Measurements from ENCODE around the gene ABCD1.
"Not testable (repeated sequence)": the region's sequence is repeated elsewhere in the genome, so short reads cannot be mapped to it uniquely, and the experiment has no call there.

ABCD1 gene

DNA sequence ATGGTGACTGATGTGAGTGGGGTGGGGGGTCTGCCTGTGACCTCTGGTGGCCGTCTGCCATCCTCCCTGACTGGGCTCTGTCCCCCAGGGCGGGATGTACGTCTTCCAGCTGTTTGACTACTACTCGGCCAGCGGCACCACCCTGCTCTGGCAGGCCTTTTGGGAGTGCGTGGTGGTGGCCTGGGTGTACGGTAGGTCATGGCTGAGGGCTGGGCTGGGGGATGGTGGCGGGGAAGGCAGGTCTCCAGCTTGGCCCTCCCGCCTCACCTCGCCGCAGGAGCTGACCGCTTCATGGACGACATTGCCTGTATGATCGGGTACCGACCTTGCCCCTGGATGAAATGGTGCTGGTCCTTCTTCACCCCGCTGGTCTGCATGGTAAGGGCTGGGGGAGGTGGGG is 30.4 kb upstream of the ABCD1 start:
- DNase-seq (ENCODE audit: low spot score), result not testable (repeated sequence)

DNA sequence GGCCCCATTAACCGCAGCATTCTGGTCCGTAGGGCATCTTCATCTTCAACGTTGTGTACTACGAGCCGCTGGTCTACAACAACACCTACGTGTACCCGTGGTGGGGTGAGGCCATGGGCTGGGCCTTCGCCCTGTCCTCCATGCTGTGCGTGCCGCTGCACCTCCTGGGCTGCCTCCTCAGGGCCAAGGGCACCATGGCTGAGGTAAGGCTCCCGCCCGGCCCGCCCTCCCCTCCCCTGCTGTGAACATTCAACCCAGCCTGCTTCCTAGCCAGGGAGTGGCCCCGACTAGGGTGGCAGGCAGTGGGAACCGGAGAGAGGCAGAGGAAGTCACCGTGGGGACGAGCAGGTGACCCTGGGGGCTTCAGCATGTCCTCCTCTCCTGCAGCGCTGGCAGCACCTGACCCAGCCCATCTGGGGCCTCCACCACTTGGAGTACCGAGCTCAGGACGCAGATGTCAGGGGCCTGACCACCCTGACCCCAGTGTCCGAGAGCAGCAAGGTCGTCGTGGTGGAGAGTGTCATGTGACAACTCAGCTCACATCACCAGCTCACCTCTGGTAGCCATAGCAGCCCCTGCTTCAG is 29.9 kb upstream of the ABCD1 start:
- DNase-seq (ENCODE audit: low spot score), result no peak

DNA sequence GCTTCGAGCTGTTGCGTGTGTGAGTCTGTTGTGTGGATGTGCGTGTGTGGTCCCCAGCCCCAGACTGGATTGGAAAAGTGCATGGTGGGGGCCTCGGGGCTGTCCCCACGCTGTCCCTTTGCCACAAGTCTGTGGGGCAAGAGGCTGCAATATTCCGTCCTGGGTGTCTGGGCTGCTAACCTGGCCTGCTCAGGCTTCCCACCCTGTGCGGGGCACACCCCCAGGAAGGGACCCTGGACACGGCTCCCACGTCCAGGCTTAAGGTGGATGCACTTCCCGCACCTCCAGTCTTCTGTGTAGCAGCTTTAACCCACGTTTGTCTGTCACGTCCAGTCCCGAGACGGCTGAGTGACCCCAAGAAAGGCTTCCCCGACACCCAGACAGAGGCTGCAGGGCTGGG is 28.6 kb upstream of the ABCD1 start:
- no peak for DNase-seq (ENCODE audit: low spot score)

DNA sequence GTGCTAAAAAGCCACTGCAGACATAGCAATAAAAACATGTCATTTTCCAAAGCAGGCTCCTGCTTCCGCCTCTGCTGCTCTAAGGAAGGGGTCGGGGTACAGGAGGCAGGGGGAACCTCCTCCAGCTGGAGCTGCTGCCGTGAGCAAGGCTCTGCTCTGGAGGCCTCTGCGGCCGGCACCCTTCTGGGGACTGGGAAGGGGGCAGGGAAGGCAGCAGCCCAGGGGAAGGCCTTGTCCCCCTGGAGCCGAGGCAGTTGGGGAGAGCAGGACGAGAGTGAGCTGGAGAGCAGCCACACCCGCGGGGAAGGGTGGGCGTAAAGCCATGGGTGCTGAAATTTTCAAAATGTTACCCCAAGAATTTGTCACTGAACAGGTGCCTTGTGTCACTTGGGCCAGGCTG is 28.1 kb upstream of the ABCD1 start:
- DNase-seq (ENCODE audit: low spot score), result not testable (repeated sequence)

DNA sequence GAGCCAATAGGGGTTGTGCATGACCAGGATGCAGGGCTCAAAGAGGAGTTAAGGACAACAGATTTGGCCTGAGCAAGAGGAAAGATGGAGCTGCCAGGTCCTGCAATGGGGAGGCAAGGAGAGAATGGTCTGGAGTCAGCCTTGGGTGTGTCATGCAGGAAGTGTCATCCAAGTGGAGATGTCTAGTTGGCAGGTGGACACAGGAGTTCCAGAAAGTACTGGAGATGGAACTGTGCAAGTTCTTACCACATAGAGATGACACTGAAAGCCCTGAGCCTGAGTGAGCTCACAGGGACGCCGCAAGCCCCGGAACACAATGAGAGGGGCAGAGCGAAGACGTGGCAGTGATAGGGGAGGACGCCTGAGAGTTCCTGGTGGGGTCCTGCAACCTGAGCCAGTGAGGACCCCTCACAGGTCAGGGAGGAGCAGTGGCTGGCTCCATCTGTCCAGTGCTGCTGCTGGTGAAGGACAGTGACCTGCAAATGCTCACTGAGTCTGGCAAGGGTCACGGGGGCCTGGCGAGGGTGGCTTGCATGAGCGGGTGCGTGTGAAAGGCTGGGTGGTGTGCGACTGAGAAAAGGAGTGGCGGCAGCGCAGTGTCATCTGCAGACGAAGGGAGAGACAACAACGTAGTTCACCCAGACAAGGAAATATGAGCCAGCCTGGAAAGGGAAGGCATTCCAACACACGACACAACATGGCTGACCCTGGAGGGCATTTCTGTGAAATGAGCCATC is 27.5 kb upstream of the ABCD1 start:
- DNase-seq (ENCODE audit: low spot score), result not testable (repeated sequence)

DNA sequence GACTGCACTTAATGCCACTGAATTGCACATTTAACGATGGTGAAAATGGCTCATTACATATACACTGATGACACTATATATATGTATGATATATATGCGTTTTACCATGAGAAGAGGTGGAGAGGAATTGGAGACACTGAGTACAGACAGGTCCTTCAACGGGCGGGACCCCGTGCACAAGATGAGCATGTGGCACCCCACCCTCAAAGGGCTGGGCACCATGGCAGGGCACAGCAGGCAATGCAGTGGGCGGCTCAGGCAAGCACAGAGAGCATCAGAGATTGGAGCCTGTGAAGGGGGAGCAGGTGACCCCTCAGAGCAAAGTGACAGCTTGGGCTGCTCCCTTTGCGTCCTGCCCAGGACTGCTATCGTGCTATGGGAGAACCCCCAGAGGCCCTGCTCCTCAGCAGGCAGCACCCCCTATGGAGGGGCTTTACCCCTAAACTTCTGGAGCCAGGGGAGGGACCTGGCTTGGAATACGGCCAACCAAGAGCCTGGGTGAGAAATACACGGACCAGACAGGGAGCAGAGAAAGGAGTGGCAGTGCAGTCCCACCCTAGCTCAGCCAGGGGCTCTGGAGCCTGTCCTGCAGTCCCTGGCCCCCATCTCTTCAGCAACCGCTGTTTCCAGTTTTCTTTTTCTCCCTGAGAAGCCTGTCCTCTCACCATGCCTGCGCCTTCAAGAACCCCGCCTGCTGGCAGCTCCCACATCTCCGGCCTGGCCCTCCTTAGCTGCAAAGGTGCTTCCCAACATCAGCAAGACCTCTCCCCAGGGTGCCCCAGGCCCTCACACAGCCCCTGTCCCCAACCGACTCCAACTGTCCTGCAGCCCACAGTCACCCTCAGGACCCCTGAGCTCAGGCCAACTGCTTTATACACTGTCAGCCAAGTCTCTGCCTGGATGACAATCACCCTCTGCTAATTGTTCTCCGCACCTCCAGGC is 26.5 kb upstream of the ABCD1 start:
- DNase-seq (ENCODE audit: low spot score), result no peak

DNA sequence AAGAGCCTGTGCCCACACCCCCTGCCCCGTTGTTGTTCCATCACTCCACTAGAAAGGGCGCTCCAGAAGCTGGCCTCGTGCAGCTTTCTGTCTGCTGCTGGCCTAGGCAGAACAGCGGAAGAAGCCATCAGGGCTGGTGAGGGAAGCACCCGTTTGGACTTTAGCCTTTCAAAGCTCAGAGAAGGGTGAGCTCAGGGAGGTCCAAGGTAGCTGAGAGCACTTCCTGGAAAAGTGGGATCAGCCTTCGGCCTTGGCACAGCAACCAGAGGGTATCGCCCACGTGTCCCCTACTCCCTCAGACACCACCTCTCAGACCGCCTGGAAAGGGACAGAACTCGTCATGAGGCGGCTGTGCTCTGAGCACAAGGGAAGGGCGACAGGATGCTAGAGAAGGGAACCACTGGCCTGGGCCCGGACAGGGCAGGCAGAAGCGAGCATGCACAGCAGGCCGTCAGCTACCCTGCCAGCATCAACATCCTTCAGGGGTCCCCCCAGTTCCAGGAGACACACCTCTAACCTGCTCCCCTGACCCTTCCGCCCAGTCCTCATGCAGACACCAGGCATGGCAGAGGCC is 25.4 kb upstream of the ABCD1 start:
- DNase-seq (ENCODE audit: low spot score), result not testable (repeated sequence)

DNA sequence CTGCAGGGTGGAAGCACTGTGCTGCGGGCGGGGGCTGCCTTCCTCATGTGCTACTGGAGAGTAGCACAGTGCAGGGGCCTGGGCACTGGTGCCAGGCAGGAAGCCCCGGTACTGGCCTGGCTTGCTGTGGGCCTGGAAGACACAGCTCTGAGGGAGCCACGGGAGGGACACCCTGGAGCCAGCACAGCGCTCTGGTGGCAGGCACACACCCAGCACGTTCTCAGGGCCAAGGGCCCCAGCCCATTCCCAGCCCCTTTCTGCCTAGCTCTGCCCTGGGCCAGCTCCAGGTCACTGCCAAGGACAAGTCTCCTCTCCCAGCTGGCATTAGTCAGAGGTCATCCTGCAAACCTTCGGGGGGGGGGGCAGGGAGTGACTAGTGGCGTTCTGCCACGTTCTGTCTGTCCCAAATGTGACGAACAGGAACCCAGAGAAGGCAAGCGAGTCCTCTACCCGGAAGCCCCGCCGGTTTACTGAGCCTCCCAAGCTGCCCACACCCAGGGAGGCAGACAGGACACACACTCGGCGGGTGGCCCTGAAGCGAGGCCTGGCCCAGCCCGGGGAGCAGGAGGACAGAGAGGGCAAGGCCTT is 24.8 kb upstream of the ABCD1 start:
- not testable (repeated sequence) for DNase-seq (ENCODE audit: low spot score)

DNA sequence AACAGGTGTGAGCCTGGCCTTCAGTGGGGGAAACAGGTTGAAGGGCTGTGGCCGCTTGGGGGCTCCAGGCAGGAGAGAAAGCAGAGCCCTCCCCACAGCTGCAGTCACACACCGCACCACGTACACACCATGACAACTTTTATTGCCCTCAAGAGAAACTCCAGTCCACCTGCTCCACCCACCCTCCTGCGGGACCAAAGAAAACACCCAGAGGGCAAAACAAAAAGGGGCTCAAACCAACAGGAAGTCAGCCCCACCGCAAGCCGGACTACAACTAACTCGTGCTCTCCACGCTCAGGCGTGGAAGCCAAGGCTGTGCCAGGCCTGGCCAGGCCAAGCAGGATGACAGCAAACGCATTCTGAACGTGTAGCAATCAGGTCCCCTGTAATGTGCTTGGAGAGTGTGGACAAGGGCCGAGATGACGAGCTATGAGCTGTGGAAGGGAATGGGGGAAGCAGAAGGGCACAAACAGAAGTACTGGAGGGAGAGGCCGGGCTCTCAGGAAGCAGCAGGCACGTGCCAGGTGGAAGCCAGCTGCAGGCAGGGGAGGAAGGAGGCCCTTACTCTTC is 24.2 kb upstream of the ABCD1 start:
- DNase-seq (ENCODE audit: low spot score), result no peak

DNA sequence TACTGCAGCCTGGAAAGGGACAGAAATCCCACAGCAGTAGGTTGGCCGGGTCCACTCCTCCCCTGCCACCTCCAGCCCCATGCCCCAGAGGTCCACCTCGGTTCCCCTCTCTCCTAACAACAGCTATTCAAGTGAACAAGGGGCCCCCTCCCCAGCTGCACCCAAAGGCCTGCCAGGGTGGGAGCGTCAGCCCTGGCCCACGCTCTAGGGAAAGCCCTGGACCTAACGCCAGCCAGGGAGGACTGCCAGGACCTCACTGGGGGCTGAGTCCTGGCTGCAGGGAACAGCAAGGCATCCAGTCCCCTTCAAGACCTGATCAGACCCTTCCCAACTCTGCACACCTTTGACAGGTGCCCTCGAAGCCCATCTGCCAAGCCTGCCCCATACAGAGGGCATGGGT is 23.7 kb upstream of the ABCD1 start:
- no peak for DNase-seq (ENCODE audit: low spot score)

DNA sequence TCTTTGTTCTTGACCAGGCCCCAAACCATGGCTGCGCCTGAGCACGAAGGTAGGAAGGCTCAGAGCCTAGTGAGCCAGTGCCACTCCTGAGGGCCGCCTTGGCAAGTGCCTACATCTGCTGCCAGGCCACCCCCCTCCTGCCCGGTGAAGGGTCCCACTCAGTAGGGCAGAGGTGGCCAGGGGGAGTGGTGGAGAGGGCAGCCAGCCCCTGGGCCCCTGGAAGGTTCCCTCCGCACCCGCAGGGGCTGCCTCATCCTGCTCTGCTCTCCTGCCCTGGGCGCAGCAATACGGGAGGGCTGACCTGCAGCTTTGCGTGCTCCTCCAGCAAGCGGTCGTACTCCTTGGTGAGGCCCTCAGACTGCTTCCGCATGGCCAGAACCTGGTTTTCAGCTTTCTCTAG is 22.9 kb upstream of the ABCD1 start:
- no peak for DNase-seq (ENCODE audit: low spot score)

DNA sequence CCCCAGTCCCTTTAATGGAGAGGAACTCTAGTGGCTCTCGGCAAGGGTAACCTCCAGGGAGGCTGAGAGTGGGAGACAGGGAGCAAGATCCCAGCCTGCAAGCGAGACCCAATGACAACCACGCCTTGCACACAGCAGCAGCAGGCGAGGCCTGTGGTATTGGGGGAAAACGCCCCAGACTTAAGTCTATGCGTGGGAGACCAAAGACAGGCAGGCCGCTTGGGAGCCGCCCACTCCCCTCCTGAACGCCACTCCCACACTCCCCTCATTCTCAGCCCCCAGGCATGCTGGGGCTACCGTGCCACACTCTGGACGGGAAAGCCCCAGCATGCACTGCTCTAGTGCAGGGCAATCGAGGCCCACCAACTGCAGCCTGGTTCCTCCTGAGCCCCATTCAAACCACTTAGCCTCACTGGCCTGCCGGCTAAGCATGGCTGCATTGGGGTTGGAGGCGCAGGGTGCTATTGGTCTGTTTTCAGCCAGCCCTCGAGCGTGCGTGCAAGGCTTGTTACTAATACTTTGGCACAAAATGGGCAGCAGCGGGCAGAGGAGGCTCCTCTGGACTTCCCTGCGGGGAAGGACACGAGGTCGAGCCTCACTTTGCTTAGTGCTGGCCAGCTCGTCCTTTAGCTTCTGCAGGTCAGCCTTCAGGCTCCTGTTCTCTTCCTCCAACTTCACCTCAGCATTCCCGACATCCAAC is 22.2 kb upstream of the ABCD1 start:
- DNase-seq (ENCODE audit: low spot score), result no peak

DNA sequence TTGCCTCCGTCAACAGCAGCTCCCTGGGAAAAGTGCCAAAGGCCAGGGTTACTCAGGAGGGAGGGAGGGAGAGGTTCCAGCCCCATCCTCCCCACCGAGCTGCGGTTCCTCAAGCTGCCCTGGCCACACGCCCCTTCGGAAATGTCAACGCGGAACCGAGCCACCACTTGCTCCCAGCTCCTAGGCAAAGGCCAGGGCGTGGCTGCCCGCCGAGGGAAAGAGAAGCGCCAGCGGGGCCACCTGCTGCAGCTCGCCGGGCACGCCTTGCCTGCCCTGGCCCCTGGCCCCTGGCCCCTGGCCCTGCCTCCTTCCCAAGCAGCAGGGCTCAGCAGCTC is 21.7 kb upstream of the ABCD1 start:
- DNase-seq (ENCODE audit: low spot score), result no peak

DNA sequence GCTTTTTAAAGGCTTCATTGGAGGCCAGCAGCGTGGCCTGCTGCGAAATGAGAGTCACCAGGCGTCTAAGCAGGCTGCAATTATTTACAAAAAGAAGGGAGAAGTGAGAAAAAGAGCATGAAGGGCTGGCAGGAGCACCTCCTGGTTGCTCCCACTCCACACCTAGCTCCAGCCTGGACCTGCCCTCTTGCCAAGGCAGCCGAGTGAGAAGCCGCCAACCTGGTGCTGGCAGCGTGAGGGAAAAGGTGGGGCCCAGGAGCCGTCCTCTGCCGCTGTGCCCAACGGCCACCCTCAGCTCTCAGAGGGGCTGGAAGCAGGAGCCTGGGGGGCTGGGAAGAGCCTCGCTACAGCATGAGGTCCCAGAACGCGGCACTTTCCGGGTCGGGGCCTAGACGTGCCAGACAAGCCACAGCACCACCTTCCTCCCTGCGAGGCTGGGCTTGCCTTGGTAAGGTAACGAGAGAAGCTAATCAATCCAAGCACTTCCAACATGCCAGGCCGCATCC is 20.6 kb upstream of the ABCD1 start:
- DNase-seq (ENCODE audit: low spot score), result no peak

DNA sequence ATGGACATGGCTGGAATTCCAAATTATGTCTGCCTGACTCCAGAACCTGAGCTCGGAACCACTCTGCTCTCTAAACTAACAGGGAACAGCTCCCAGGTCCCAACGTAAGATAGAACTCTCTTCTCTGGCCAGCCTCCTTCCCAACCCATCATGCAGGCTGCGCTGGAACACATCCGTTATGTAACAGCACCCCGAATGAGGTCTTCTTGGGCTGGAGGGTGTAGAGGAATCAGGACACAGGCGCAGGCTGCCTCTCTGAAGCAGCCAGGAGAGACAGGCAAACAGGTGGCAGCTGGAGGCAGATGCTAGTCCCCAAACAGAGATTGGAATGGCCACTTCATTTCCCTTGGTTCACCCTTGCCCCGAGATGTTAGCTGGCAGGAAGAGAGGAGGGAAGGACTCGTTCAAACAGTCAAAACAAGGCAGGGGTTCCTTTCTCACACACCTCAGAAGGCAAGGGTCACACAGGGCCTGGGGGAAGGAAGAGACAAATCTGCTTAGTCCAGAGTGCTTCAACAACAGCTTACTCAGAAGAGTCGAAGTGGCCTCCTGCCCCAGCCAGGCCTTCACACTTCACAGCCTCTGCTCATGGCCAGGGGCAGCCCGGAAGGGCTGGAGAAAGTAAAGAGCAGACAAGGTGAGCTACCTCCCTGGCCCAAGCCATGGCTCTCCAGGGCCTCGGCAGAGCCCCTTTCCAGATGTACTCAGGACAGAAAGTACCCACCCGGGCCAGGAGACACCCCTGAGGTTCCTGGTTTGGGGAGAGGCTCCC is 19.8 kb upstream of the ABCD1 start:
- peak; percentile 38 for DNase-seq (ENCODE audit: low spot score)

DNA sequence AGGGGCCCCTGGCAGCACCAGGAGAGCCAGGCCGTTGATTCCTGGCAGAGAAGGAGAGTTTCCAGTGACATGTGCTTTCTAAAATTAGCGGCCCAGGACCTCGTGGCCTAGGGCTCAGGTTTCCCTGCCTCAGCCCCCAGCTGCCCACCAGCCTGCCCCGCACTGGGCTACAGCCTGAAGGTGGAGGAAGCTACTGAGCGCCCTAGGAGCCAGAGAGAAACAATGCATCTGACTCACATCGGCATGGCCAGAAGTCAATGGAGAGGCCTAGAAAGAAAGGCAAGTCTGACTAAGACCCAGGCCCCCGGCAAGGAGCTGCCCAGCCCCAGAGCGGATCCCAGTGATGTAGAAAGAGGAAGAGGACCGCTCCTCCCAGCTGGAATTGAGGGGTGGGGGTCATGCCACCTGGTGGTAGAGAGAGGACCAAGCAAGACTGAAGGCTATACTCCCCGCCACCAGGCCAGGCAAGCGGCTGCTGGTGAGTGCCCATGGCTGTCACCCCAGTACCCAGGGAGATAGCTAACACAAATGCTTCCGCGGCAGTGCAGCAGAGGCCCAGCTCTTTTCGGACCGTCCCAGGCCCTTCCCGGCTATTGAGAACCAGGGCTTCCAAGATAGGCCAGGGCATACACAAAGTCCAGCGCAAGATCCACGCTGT is 19.1 kb upstream of the ABCD1 start:
- not testable (repeated sequence) for DNase-seq (ENCODE audit: low spot score)

DNA sequence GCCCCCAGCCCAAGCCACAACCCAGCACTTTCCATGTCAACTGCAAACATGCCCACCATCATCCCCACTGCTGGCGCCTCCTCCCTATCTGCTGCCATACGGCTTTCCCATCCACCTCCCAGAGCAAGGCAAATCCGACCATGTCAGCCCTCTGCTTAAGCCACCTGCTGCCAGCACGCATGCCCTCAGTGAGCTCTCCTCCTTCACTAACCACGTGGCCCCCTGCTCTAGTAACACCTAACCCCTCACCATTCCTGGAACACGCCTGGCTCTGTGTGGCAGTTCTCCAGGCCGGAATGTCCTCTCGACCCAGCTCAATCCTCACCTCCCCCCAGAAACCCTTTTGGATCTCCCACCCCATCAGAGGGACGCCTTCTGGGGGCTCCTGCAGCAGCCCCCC is 17.9 kb upstream of the ABCD1 start:
- DNase-seq (ENCODE audit: low spot score), result no peak

DNA sequence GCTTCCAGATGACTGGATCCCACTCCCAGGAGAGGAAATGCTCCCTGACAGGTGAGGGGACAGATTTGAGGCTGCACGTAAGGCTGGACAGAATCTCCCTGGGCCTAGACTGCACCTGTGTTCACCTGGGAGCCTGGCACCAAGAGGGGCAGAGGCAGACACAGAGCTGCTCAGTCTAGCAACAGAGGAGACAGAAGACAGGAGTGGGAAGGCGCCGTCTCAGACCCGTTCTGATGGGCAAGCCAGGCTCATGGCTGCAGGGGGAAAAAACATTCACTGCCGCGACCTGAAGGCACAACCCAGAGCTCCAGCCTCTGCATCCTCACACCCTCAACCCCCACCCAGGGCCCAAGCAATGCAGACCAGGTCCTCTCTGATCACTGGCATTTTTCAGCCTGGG is 17.2 kb upstream of the ABCD1 start:
- DNase-seq (ENCODE audit: low spot score), result no peak

DNA sequence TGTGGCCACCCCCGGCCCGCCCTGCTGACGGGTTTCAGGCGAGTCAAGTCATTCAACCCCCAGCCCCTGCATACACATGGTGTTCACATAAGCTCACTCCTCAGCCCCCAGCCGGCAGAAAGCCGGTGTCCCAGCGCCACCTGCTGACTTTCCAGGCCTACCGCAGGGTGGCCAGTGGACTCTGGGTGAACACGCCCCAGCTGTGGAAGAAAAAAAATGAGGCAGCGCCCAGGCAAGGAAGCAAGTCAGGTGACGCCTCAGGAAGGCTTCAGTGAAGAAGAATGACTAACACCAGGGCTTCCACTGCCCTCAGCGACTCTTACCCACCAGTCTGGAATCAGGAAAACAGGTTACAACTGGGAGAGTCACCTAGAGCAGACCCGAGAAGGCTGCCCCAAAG is 16.2 kb upstream of the ABCD1 start:
- DNase-seq (ENCODE audit: low spot score), result peak; percentile 49

Measured in cerebellar cortex (tissue), 1 donor.